Neuronal stem cell (in vitro differentiated cells): ENCODE measurements around the gene RFWD3.

Source experiments
- DNase-seq: peaks from one replicate; pipeline ENCODE4 v3.0.0-alpha.2; 2013; ENCODE audit warnings: low spot score
- H2AFZ ChIP-seq: one replicate; pipeline ENCODE4 v1.6.1; 2013; ENCODE audit warnings: mild to moderate bottlenecking, low read length, inconsistent platforms
- H2AK5ac ChIP-seq: 2 replicates; pipeline ENCODE4 v1.6.1; 2013; ENCODE audit warnings: low read depth, mild to moderate bottlenecking, inconsistent platforms, low read length, moderate library complexity, mixed read lengths
- H2BK120ac ChIP-seq: 2 replicates; pipeline ENCODE4 v1.6.1; 2013; ENCODE audit warnings: low read depth, mild to moderate bottlenecking, inconsistent platforms, low read length, moderate library complexity, mixed read lengths
- H2BK12ac ChIP-seq: one replicate; pipeline ENCODE4 v1.6.1; 2013; ENCODE audit warnings: low read length, inconsistent platforms
- H2BK15ac ChIP-seq: 2 replicates; pipeline ENCODE4 v1.6.1; 2013; ENCODE audit warnings: mild to moderate bottlenecking, low read length, inconsistent platforms, mixed read lengths
- H2BK5ac ChIP-seq: one replicate; pipeline ENCODE4 v1.6.1; 2013; ENCODE audit warnings: inconsistent platforms, mild to moderate bottlenecking, low read length, moderate library complexity
- H3K14ac ChIP-seq: one replicate; pipeline ENCODE4 v1.6.1; 2013; ENCODE audit warnings: low read length, inconsistent platforms
- H3K18ac ChIP-seq: 2 replicates; pipeline ENCODE4 v1.6.1; 2013; ENCODE audit warnings: low read length, inconsistent platforms
- H3K23ac ChIP-seq: 2 replicates; pipeline ENCODE4 v1.6.1; 2013; ENCODE audit warnings: low read depth, mild to moderate bottlenecking, mixed read lengths, low read length, inconsistent platforms; ENCODE audit not compliant: poor library complexity
- H3K27ac ChIP-seq: replicated peaks from 3 replicates; pipeline ENCODE4 v1.5.1; 2013; ENCODE audit warnings: low read length, inconsistent platforms
- H3K27me3 ChIP-seq, 3 experiments: 2 replicates each; pipeline ENCODE4 v1.6.1; 2013; ENCODE audit warnings: low read length in 3 of 3, mild to moderate bottlenecking in 2 of 3, inconsistent platforms in 1 of 3, low read depth in 1 of 3, mixed read lengths in 1 of 3, moderate library complexity in 1 of 3; ENCODE audit not compliant: control insufficient read depth in 3 of 3, insufficient read depth in 3 of 3
- H3K36me3 ChIP-seq, 2 donors: replicated peaks in 1 of 2; 2 replicates each; pipeline ENCODE4 v1.6.1; 2013; ENCODE audit warnings: low read length in 2 of 2; ENCODE audit not compliant: control insufficient read depth in 2 of 2, insufficient read depth in 2 of 2
- H3K4ac ChIP-seq: 2 replicates; pipeline ENCODE4 v1.6.1; 2013; ENCODE audit warnings: inconsistent platforms, mild to moderate bottlenecking, low read length, moderate library complexity
- H3K4me1 ChIP-seq, 2 donors: 1 replicate in 1 of 2; 2 replicates in 1 of 2; pipeline ENCODE4 v1.6.1; 2013; ENCODE audit warnings: low read length in 2 of 2, low read depth in 1 of 2; ENCODE audit not compliant: control insufficient read depth in 2 of 2, insufficient read depth in 1 of 2
- H3K4me2 ChIP-seq: one replicate; pipeline ENCODE4 v1.6.1; 2013; ENCODE audit warnings: mild to moderate bottlenecking, low read length, inconsistent platforms; ENCODE audit not compliant: insufficient read depth, poor library complexity, severe bottlenecking
- H3K4me3 ChIP-seq, 2 donors: 2 replicates each; pipeline ENCODE4 v1.5.1; 2013; ENCODE audit warnings: low read length in 2 of 2, mild to moderate bottlenecking in 2 of 2, inconsistent platforms in 1 of 2, moderate library complexity in 1 of 2
- H3K79me1 ChIP-seq: one replicate; pipeline ENCODE4 v1.6.1; 2013; ENCODE audit warnings: low read depth, mild to moderate bottlenecking, inconsistent platforms, low read length, moderate library complexity
- H3K9ac ChIP-seq: one replicate; pipeline ENCODE4 v1.6.1; 2013; ENCODE audit warnings: mild to moderate bottlenecking, low read depth, low read length, inconsistent platforms; ENCODE audit not compliant: poor library complexity
- H3K9me3 ChIP-seq, 2 donors: replicated peaks in 1 of 2; 2 replicates each; pipeline versions ENCODE3 to v1.6.1; 2013; ENCODE audit warnings: low read length in 2 of 2, mild to moderate bottlenecking in 2 of 2, inconsistent platforms in 1 of 2, low read depth in 1 of 2, mixed read lengths in 1 of 2, moderate library complexity in 1 of 2; ENCODE audit not compliant: control insufficient read depth in 2 of 2, insufficient read depth in 1 of 2
- H4K8ac ChIP-seq: one replicate; pipeline ENCODE4 v1.6.1; 2013; ENCODE audit warnings: low read depth, mild to moderate bottlenecking, inconsistent platforms, low read length, moderate library complexity
- H4K91ac ChIP-seq: one replicate; pipeline ENCODE4 v1.6.1; 2013; ENCODE audit warnings: low read length, low read depth, mild to moderate bottlenecking, inconsistent platforms; ENCODE audit not compliant: poor library complexity
- WGBS, 2 donors: extraction: QIAGEN DNeasy Blood & Tissue Kit; methylation state at CpG; one replicate each; pipeline ENCODE4 v1.1.7; 2013; ENCODE audit warnings: missing lambda C conversion rate in 2 of 2, mixed read lengths in 1 of 2; ENCODE audit not compliant: insufficient read length in 2 of 2, insufficient replicate concordance in 1 of 2; ENCODE audit errors: extremely low coverage in 2 of 2; 5-methylcytosine and 5-hydroxymethylcytosine counted together

Gene RFWD3

DNA sequence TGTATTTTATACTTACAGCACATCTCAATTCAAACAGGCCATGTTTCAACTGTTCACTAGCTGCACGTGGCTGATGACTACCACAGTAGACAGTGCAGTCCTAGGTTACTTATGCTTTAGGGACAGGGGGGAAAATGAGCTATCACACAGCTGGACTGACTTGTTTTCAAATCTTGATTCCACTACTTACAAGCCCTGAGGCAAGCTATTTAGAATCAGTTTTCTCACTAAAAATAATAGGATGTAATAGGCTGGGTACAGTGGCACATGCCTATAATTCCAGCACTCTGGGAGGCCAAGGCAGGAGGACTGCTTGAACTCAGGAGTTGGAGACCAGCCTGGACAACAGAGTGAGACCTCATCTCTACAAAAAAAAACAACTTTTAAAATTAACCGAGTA lies 70.1 kb downstream of the RFWD3 start:
- Histone ChIP-seq H4K91ac (no peak overlapping the region), H2AK5ac (no peak overlapping the region), H3K9ac (no peak overlapping the region), H3K36me3 (peaks cover 2 to 20% of the 10 kb centered on the region in 2 donors), H3K79me1 (peaks cover 6% of the 10 kb centered on the region), H2AFZ (no peak overlapping the region), H3K4me3 (no peak overlapping the region), H3K27me3 (no peaks in the 10 kb centered on the region), H3K4ac (no peak overlapping the region), H2BK12ac (no peak overlapping the region), H2BK120ac (no peak overlapping the region), H3K23ac (no peak overlapping the region), H4K8ac (no peak overlapping the region), H2BK5ac (no peak overlapping the region), H3K4me2 (no peak overlapping the region), H3K9me3 (peaks cover 0 to 3% of the 10 kb centered on the region in 2 donors), H2BK15ac (no peak overlapping the region), H3K27ac (no peak overlapping the region), H3K4me1 (no peaks in the 10 kb centered on the region), H3K18ac (no peak overlapping the region), H3K14ac (no peak overlapping the region)
- no CpG with 5 or more reads among the region's 2 CpGs for WGBS, 2 donors
- no peak for DNase-seq

DNA sequence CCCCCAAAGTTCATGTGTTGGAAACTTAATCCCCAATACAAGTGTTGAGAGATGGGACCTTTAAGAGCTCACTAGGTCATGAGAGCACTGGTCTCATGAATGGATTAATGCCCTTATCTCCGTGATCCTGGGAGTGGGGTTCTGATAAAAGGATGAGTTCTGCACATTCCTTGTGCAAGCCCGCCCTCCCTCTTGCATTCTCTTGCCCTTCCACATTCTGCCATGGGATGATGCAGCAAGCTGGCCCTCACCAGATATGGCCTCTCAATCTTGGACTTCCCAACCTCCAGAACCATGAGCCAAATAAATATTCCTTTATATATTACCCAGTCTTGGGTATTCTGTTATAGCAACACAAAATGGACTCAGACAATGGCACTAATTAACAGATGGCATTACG lies 73.8 kb downstream of the RFWD3 start:
- no peak overlapping the region for H3K23ac ChIP-seq
- H2BK5ac ChIP-seq, result no peak overlapping the region
- H3K4me3 ChIP-seq, result no peak overlapping the region
- H3K9me3 ChIP-seq, result peaks cover 0 to under 1% of the 10 kb centered on the region in 2 donors
- no peak overlapping the region for H3K18ac ChIP-seq
- no peak overlapping the region for H4K8ac ChIP-seq
- no peak overlapping the region for H3K4me2 ChIP-seq
- no peak overlapping the region for H2BK12ac ChIP-seq
- H2AFZ ChIP-seq, result no peak overlapping the region
- no peaks in the 10 kb centered on the region for H3K27me3 ChIP-seq
- no peak overlapping the region for H3K9ac ChIP-seq
- H4K91ac ChIP-seq, result no peak overlapping the region
- no peak overlapping the region for H2AK5ac ChIP-seq
- H3K4me1 ChIP-seq, result no peaks in the 10 kb centered on the region
- no peak overlapping the region for H2BK15ac ChIP-seq
- H3K79me1 ChIP-seq, result peaks cover 4% of the 10 kb centered on the region
- H3K4ac ChIP-seq, result no peak overlapping the region
- no CpG with 5 or more reads among the region's 3 CpGs for WGBS, 2 donors
- H2BK120ac ChIP-seq, result no peak overlapping the region
- no peak overlapping the region for H3K27ac ChIP-seq
- H3K14ac ChIP-seq, result no peak overlapping the region
- H3K36me3 ChIP-seq, result peaks cover 2 to 15% of the 10 kb centered on the region in 2 donors
- no peak for DNase-seq

DNA sequence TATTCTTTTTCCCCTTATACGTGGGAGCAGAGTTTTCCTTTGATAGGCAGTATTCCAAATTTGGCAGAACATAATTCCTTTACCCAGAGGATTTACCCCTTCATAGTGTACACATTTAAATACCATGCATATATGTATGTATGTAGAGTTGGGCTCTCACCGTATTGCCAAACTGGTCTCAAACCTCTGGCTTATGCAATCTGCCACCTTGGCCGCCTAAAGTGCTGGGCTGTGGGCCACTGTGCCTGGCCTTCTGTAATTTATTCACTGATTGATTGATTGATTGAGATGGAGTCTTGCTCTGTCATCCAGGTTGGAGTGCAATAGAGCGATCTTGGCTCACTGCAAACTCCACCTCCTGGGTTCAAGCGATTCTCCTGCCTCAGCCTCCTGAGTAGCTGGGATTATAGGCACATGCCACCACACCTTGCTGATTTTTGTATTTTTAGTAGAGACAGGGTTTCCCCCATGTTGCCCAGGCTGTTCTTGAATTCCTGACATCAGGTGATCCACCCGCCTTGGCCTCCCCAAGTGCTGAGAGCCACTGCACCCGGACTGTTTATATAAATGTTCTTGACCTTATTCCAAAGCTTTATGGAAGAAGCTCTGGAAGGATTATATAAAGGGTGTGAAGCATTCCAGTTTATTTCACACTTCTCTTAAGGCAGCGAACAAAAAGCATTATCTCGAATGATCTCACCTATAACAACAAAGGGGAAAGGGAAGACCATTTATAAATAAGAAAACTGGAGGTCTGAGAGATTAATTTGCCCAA lies 74.6 kb downstream of the RFWD3 start:
- Histone ChIP-seq H3K27me3 (no peaks in the 10 kb centered on the region), H3K27ac (no peak overlapping the region), H2BK12ac (no peak overlapping the region), H2BK5ac (no peak overlapping the region), H3K4me1 (no peaks in the 10 kb centered on the region), H3K9ac (no peak overlapping the region), H2BK120ac (no peak overlapping the region), H3K4me3 (no peak overlapping the region), H4K91ac (no peak overlapping the region), H2AFZ (no peak overlapping the region), H3K79me1 (peaks cover 6% of the 10 kb centered on the region), H2BK15ac (no peak overlapping the region), H3K4me2 (no peak overlapping the region), H3K9me3 (no peaks in the 10 kb centered on the region), H3K4ac (no peak overlapping the region), H2AK5ac (no peak overlapping the region), H3K18ac (no peak overlapping the region), H3K23ac (no peak overlapping the region), H3K36me3 (peaks cover 2 to 15% of the 10 kb centered on the region in 2 donors), H4K8ac (no peak overlapping the region), H3K14ac (no peak overlapping the region)
- WGBS, 2 donors, result no CpG with 5 or more reads among the region's 9 CpGs
- DNase-seq, result no peak

DNA sequence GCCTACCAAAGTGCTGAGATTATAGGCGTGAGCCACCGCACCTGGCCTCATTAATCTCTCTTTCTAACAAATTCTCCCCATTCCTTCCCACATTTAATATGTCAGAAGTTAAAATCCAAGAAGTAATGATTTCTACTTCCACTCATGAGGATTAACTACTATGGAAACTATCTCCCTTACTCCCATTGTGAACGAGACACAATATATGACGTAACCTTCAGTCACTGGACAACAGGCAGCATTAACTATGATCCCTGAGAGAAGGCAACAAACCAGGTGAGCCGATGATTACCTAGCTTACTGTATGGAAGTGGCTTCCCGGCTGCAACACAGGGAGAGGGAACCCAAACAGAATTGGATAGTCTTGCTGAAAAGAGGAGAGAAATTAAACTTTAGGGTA lies 79.7 kb downstream of the RFWD3 start:
- WGBS, 2 donors, result no CpG with 5 or more reads among the region's 6 CpGs
- Histone ChIP-seq H3K4me1 (no peaks in the 10 kb centered on the region), H3K18ac (no peak overlapping the region), H3K27me3 (no peaks in the 10 kb centered on the region), H3K14ac (no peak overlapping the region), H3K4me2 (no peak overlapping the region), H3K4ac (no peak overlapping the region), H3K79me1 (peaks cover 3% of the 10 kb centered on the region), H3K9me3 (no peaks in the 10 kb centered on the region), H3K36me3 (peaks cover 0 to 10% of the 10 kb centered on the region in 2 donors), H2AK5ac (no peak overlapping the region), H2AFZ (no peak overlapping the region), H3K27ac (no peak overlapping the region), H2BK12ac (no peak overlapping the region), H4K8ac (no peak overlapping the region), H2BK120ac (no peak overlapping the region), H4K91ac (no peak overlapping the region), H3K9ac (no peak overlapping the region), H3K4me3 (no peak overlapping the region), H3K23ac (no peak overlapping the region), H2BK5ac (no peak overlapping the region), H2BK15ac (no peak overlapping the region)
- DNase-seq, result no peak
